T-helper 2 cell treated with Interferon-gamma antibody and Interleukin-4, amounts not matched to agents 5 μg/mL and 100 μg/mL, for 36 hours (primary cell): ENCODE results near the gene TSPAN33.
"Not testable (repeated sequence)": the region's sequence is repeated elsewhere in the genome, so short reads cannot be mapped to it uniquely, and the experiment has no call there.

Experiments used
- DNase-seq: peaks from one replicate; pipeline ENCODE4 v3.0.0; 2021; ENCODE audit warnings: low spot score
- H3K27ac Mint-ChIP-seq: one replicate; pipeline ENCODE4 v1.8.0; 2021; ENCODE audit warnings: mild to moderate bottlenecking, mixed read lengths
- H3K27me3 Mint-ChIP-seq: one replicate; pipeline ENCODE4 v1.8.0; 2021; ENCODE audit warnings: low read depth, mixed read lengths
- H3K36me3 Mint-ChIP-seq: one replicate; pipeline ENCODE4 v1.8.0; 2021; ENCODE audit warnings: low read depth, mixed read lengths
- H3K4me1 Mint-ChIP-seq: one replicate; pipeline ENCODE4 v1.8.0; 2021; ENCODE audit warnings: low read depth, mixed read lengths
- H3K4me3 Mint-ChIP-seq: one replicate; pipeline ENCODE4 v1.8.0; 2022; ENCODE audit warnings: mild to moderate bottlenecking, moderate library complexity, mixed read lengths
- H3K9me3 Mint-ChIP-seq: one replicate; pipeline ENCODE4 v1.8.0; 2021; ENCODE audit warnings: mixed read lengths

TSPAN33 gene, protein sequence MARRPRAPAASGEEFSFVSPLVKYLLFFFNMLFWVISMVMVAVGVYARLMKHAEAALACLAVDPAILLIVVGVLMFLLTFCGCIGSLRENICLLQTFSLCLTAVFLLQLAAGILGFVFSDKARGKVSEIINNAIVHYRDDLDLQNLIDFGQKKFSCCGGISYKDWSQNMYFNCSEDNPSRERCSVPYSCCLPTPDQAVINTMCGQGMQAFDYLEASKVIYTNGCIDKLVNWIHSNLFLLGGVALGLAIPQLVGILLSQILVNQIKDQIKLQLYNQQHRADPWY

GRCh38 chr7:129144095-129144833 is at the start of gene TSPAN33:
Gene TSPAN33 (plus strand): TSS chr7:129144707. CDS start chr7:129144981, 274 bp downstream.
- H3K36me3 Mint-ChIP-seq, result no peaks in the 10 kb centered on the region
- H3K9me3 Mint-ChIP-seq, result no peaks in the 10 kb centered on the region
- H3K4me3 Mint-ChIP-seq, result peak within 1 kb of the TSS; percentile 88
- DNase-seq, result peak; percentile 73
- peaks cover 11% of the 10 kb centered on the region for H3K4me1 Mint-ChIP-seq
- no peak within 1 kb of the TSS for H3K27ac Mint-ChIP-seq
- peaks cover 38% of the 10 kb centered on the region for H3K27me3 Mint-ChIP-seq

GRCh38 chr7:129095258-129095657 is 49.2 kb upstream of the TSPAN33 start:
- Mint-ChIP-seq H3K9me3 (no peaks in the 10 kb centered on the region), H3K36me3 (no peaks in the 10 kb centered on the region), H3K4me1 (peaks cover 15% of the 10 kb centered on the region), H3K4me3 (peak overlapping the region; percentile 17), H3K27ac (peak overlapping the region; percentile 60), H3K27me3 (peaks cover 2% of the 10 kb centered on the region)
- peak; percentile 7 for DNase-seq

DNA sequence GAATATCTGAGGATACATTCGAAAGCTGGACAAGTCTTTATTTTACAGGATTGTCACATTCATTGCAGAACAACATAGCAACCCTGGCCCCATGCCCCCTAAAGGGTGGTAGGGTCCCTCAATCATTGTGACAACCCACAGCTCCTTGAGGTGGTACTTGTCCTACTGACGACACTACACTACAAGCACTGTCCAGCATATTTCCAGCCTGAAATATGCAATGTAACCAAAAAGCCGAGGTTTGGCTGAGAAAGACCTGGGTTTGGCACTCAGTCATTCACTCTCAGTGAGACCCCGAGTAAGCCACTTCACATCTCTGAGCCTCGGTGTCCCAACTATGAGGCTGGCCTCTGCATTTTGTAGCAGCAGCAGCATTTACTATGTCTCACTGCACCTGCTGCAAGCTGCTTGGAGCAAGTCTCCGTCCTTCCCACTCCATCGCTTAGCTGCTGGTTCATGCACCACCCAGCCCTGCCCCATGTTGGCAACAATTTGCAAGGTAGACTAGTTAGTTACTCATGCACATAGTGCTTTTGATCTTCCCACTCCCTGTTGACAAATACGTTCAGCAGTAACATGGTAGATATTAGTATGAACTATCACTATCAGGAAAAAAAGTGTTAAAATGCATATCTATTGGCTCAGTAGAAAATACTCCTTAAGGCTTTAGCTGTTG is 46.0 kb upstream of the TSPAN33 start:
- Mint-ChIP-seq H3K27me3 (peaks cover 2% of the 10 kb centered on the region), H3K36me3 (no peaks in the 10 kb centered on the region), H3K27ac (no peak overlapping the region), H3K4me3 (no peak overlapping the region), H3K4me1 (peaks cover 7% of the 10 kb centered on the region), H3K9me3 (no peaks in the 10 kb centered on the region)
- no peak for DNase-seq

DNA sequence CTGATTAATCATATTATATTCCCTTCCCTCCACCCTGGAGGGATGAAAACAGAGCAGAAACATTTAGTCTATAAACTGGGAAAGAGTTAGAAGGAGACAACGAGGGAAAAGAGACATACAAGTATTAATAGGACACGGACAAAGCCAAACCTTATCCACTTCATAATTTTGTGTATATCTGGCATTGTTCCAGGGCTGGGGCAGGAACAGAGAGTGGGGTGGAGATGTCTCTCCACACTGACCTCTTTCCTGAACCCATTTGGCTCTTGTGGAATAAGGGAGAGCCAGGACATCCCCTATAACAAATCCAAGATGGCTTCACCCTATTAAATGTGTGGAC is 43.7 kb upstream of the TSPAN33 start:
- Mint-ChIP-seq H3K27ac (no peak overlapping the region), H3K9me3 (no peaks in the 10 kb centered on the region), H3K4me3 (no peak overlapping the region), H3K4me1 (no peaks in the 10 kb centered on the region), H3K36me3 (no peaks in the 10 kb centered on the region), H3K27me3 (peaks cover 2% of the 10 kb centered on the region)
- no peak for DNase-seq

DNA sequence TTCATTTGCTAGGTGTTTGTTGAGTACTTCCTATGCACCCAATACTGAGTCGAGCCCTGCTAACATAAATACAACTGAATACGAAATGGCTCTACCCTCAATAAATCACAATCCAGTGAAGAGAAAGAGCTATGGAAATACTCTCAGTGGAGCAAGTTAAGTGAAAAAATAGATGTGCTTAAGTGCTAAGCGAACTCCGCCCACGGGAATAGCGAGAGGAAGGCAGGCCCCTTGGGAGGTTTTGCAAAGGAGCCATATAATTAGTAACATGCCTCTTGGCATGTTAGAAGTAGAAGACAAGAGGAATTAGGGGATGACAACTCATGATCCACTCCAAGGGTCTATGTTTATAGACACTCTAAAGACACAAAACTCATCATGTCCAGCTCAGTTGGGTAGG is 42.8 kb upstream of the TSPAN33 start:
- H3K4me1 Mint-ChIP-seq, result no peaks in the 10 kb centered on the region
- H3K27me3 Mint-ChIP-seq, result peaks cover 2% of the 10 kb centered on the region
- H3K4me3 Mint-ChIP-seq, result no peak overlapping the region
- no peaks in the 10 kb centered on the region for H3K9me3 Mint-ChIP-seq
- no peak overlapping the region for H3K27ac Mint-ChIP-seq
- H3K36me3 Mint-ChIP-seq, result no peaks in the 10 kb centered on the region
- DNase-seq, result no peak

DNA sequence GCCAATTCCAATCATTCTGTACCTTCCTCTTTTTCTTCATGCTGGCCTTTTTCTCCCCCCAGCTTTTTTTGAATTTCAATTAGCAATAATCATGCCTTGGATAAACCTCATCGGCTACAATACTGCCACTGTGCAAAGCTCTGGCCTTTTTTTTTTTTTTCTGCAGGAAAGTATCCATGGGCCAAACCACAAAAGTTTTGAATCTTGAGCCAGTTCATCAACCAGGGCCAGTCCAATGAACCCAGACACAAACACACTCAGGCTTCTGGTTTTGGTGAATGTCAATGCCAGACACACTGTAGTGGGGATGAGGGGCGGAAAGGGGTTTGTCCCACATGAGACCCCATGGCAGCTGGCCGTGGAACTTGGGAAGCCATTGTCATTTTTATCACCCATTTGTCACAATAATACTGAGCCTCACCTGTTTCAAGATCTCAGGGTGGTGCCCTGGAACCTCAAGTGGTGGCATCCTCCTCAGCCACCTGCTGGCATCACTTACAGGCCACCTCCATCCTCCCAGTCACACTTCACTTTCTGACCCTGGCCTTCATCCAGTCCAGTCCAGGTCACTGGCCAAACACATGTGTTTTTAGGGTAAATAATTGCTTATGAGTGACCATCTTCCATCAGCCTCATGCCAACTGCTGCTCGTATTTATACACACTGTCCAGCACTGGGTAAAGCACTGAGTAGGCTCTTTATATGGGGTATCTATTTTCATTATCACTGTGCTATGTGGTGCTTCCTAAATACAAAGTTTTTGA is 40.8 kb upstream of the TSPAN33 start:
- no peaks in the 10 kb centered on the region for H3K9me3 Mint-ChIP-seq
- DNase-seq, result no peak
- peaks cover 4% of the 10 kb centered on the region for H3K27me3 Mint-ChIP-seq
- H3K27ac Mint-ChIP-seq, result no peak overlapping the region
- H3K4me3 Mint-ChIP-seq, result no peak overlapping the region
- H3K36me3 Mint-ChIP-seq, result no peaks in the 10 kb centered on the region
- H3K4me1 Mint-ChIP-seq, result no peaks in the 10 kb centered on the region

GRCh38 chr7:129108581-129108980 is 35.9 kb upstream of the TSPAN33 start:
- Mint-ChIP-seq H3K27me3 (peaks cover 2% of the 10 kb centered on the region), H3K9me3 (no peaks in the 10 kb centered on the region), H3K36me3 (no peaks in the 10 kb centered on the region), H3K4me1 (no peaks in the 10 kb centered on the region), H3K27ac (no peak overlapping the region), H3K4me3 (no peak overlapping the region)
- DNase-seq, result no peak

GRCh38 chr7:129110258-129110981 is 34.1 kb upstream of the TSPAN33 start:
- H3K27ac Mint-ChIP-seq, result no peak overlapping the region

GRCh38 chr7:129110982-129111376 is 33.5 kb upstream of the TSPAN33 start:
- no peak overlapping the region for H3K4me3 Mint-ChIP-seq
- H3K4me1 Mint-ChIP-seq, result no peaks in the 10 kb centered on the region
- no peaks in the 10 kb centered on the region for H3K36me3 Mint-ChIP-seq
- no peak overlapping the region for H3K27ac Mint-ChIP-seq
- no peak for DNase-seq
- peaks cover 2% of the 10 kb centered on the region for H3K27me3 Mint-ChIP-seq
- peaks cover 7% of the 10 kb centered on the region for H3K9me3 Mint-ChIP-seq

More at GRCh38 chr7:129110258-129110981, 34.1 kb upstream of the TSPAN33 start:
- Mint-ChIP-seq H3K4me1 (no peaks in the 10 kb centered on the region), H3K4me3 (no peak overlapping the region), H3K9me3 (peaks cover 4% of the 10 kb centered on the region), H3K27me3 (peaks cover 2% of the 10 kb centered on the region), H3K36me3 (no peaks in the 10 kb centered on the region)
- DNase-seq, result no peak

DNA sequence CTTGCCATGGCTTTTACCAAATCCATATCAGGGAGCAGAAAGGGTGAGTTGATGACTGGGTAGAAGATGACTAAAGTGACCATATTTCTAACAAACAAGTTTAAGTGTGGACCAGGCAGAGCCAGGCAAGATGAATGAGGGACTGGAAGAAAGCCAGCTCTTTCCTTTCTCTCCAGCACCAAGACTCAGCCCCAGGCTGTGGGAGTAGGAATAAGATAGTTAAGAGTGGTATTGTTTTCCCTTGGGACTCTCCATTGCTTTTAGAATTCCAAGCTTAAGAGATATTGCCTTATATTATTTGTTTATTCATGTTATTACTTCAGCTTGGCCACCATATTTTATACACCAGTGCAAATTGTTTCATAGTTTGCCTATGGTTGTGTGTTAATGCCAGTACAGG is 28.8 kb upstream of the TSPAN33 start:
- H3K9me3 Mint-ChIP-seq, result peaks cover 14% of the 10 kb centered on the region
- H3K36me3 Mint-ChIP-seq, result peaks cover 3% of the 10 kb centered on the region
- no peak overlapping the region for H3K27ac Mint-ChIP-seq
- H3K4me3 Mint-ChIP-seq, result no peak overlapping the region
- DNase-seq, result no peak
- no peaks in the 10 kb centered on the region for H3K27me3 Mint-ChIP-seq
- no peaks in the 10 kb centered on the region for H3K4me1 Mint-ChIP-seq

- DNase-seq, result no peak
- Mint-ChIP-seq H3K4me3 (no peak overlapping the region), H3K27ac (no peak overlapping the region), H3K4me1 (peaks cover 14% of the 10 kb centered on the region), H3K27me3 (no peaks in the 10 kb centered on the region), H3K9me3 (peaks cover 24% of the 10 kb centered on the region), H3K36me3 (peaks cover 9% of the 10 kb centered on the region)
These were observed 26.3 kb upstream of the TSPAN33 start for GRCh38 chr7:129118182-129118581.

- Mint-ChIP-seq H3K27ac (no peak overlapping the region), H3K27me3 (no peaks in the 10 kb centered on the region), H3K4me1 (peaks cover 19% of the 10 kb centered on the region), H3K9me3 (peaks cover 24% of the 10 kb centered on the region), H3K36me3 (peaks cover 9% of the 10 kb centered on the region), H3K4me3 (no peak overlapping the region)
- no peak for DNase-seq
These were observed 25.5 kb upstream of the TSPAN33 start for GRCh38 chr7:129118976-129119375.

- not testable (repeated sequence) for H3K4me3 Mint-ChIP-seq
These were observed 22.9 kb upstream of the TSPAN33 start for GRCh38 chr7:129121501-129122077.

More at GRCh38 chr7:129121501-129122077, 22.9 kb upstream of the TSPAN33 start:
- H3K36me3 Mint-ChIP-seq, DNase-seq, H3K27me3 Mint-ChIP-seq: not testable (repeated sequence)
- peaks cover 17% of the 10 kb centered on the region for H3K9me3 Mint-ChIP-seq
- peak overlapping the region; percentile 29 for H3K27ac Mint-ChIP-seq
- H3K4me1 Mint-ChIP-seq, result peaks cover 19% of the 10 kb centered on the region
